GM12801 (cell line): ENCODE results near the gene ARHGEF33.

Experiments used
- CTCF ChIP-seq: IDR thresholded peaks from one replicate; pipeline ENCODE4 v1.5.1; 2011; ENCODE audit warnings: control low read depth; ENCODE audit not compliant: insufficient read length; ENCODE audit errors: extremely low read depth

The ARHGEF33 gene

DNA sequence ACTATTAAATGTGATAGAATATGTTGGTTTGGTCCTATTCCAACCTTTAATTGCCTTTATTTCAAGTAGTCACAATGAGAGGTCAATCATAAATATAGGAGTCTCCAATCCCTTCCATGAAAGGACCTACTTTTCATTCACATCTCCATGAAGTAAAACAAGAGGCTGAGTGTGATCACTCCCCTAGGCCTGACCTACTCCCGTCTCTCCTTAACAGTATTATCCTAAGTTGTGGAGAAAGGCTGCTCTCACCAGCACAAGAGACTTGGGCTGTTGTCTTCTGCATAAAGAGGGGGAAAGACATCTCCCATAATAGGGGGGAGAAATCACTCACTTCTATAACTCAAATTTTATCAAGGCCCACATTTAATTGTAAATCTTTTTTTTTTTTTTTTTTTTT is 125.7 kb downstream of the ARHGEF33 start:
- no peak for TF ChIP-seq CTCF

DNA sequence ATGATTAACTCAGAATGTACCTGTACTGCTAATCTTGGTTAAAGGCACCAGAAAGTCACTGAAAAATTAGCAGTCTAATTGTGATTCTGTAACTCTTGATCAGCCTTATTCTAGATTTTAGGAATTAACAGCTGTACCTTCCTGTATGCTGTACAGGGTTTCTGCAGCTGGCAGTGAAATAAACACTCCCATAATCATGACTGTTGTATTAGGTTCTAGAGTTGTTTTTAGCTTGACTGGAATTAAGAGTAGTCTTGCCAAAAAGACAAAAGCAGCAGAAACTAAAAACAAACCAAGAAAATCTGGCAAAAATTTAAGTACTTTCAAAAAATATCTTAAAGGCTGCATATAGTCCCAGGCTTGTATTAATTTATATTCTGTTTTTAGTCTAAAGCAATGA is 127.7 kb downstream of the ARHGEF33 start:
- no peak for TF ChIP-seq CTCF

- TF ChIP-seq CTCF: no peak
Observed at GRCh38 chr2:39018638-39019037, 129.0 kb downstream of the ARHGEF33 start.

DNA sequence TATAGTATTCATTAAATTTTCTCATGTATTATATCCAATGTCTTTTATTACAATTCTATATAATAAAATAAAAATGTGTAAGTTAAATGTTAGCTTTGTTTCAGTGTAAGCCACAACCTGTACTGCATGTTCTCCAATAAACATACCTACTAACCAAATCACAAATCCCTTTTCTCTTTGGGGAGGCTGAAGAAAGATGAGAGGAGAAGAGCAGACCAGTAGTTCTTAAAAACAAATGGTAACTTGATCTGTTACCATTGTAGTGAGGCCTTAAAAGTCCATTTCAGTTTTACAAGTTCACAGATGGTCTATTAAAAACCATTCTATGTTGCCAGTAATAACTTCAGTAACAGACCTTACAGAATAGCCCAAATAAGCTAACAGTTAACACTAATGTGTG is 130.7 kb downstream of the ARHGEF33 start:
- TF ChIP-seq CTCF: no peak

DNA sequence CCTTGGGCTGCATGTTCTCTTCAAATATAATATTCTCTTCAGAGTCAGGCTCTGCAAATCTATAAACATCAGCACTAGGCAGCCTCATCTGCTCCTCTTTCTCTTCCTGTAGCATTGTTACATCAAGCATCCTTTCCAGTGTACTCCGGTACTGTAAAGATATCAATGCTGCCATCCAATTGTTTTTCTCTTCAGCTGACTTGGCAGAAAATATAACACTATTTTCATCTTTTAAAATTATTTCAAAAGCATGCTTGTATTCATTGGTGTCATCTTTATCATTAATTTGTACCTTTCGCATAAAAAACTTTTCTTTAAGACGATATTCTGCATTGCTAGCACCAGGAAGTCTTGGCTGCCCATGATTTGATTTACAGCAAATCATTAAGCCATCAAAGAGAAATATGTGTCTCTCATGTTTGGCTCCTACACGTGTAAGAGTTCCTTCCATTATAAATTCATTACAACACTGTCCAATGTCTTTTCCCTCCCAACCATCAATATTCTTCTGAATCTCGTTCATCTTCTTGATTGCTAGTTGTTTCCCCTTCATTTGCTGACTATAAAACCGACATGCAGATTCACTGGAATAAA is 133.1 kb downstream of the ARHGEF33 start:
- no peak for TF ChIP-seq CTCF

- no peak for TF ChIP-seq CTCF
Observed at GRCh38 chr2:39023649-39024048, 134.0 kb downstream of the ARHGEF33 start.

DNA sequence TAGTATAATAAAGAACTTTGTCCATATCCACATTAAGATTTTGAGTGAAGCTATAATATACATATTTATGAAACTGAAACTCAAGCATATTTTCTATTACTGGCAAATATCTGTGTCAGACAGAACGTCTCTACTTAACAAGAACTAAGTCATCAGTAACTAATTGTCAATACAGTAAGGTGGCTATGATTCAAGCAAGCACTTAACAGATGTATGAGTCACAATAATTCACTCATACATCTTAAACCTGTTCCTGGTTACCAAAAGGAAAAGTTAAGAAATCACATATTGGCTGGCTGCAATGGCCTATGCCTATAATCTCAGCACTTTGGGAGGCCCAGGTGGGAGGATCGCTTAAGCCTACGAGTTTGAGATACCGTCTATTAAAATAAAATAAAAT is 135.2 kb downstream of the ARHGEF33 start:
- TF ChIP-seq CTCF: no peak
